GM12865 (cell line): ENCODE measurements around the gene OTP.
A peak's percentile ranks its signal among the peaks of the same experiment; 100 is the strongest.

Experiments used
- DNase-seq: peaks from one replicate; pipeline ENCODE4 v3.0.0; 2010; ENCODE audit warnings: low read depth
- H3K4me3 ChIP-seq: 2 replicates; pipeline ENCODE4 v1.5.1; 2011; ENCODE audit warnings: mild to moderate bottlenecking, low read depth, low read length, control low read depth
- CTCF ChIP-seq: IDR thresholded peaks from 2 replicates; pipeline ENCODE4 v1.5.1; 2011; ENCODE audit warnings: low read length, control low read depth, low read depth, inconsistent platforms; ENCODE audit not compliant: insufficient read depth; ENCODE audit errors: missing control alignments

OTP gene

GRCh38 chr5:77640589-77641396 is 2.3 kb upstream of the OTP start:
- DNase-seq, result no peak

GRCh38 chr5:77638763-77639671 is 504 bp upstream of the OTP start:
- no peak overlapping the region; the same call in 1 of the 2 replicates for H3K4me3 ChIP-seq
- DNase-seq, result peak; percentile 47
- TF ChIP-seq CTCF, result no peak

More at GRCh38 chr5:77640589-77641396, 2.3 kb upstream of the OTP start:
- no peak for TF ChIP-seq CTCF
- no peak overlapping the region for H3K4me3 ChIP-seq

DNA sequence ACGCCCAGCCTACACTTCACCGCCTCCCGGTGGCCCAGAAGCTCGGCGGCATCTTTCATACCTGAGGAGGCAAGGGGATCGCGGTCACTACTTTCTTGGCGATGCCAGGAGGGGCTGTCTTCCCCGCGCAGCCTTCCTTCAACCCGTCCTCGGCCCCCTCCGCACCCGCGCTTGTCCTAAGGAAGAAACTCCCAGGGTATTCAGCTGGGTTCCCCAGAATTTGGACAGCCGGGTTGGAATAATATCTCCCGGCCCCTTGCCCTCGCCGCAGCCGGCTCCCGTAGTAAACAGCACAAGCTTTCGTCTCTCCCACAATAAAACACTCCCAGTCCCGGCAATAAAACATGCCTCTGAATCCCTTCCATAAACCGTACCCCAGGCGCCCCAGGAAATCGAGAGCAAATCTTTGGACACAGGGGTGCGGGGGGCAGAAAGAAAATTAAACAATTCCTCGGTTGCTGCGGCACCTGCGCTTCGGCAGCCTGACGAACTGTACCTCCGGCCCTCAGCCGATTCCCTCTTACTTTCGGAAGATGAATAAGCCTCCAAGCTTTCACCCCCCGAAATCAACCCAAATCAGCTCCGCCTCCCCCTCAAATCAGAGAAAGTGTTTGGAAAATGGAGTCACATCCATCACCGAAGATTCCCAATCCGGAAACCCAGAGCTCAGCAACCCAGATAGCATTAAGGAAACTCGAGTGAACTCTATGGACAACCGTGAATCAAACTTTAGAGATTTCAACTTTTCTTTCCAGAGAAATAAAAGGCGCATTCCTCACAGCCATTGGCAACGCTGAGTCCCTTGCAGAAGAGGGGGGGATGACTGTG is 1.1 kb downstream of the OTP start:
- peak overlapping the region; percentile 28 for H3K4me3 ChIP-seq
- TF ChIP-seq CTCF, result no peak

DNA sequence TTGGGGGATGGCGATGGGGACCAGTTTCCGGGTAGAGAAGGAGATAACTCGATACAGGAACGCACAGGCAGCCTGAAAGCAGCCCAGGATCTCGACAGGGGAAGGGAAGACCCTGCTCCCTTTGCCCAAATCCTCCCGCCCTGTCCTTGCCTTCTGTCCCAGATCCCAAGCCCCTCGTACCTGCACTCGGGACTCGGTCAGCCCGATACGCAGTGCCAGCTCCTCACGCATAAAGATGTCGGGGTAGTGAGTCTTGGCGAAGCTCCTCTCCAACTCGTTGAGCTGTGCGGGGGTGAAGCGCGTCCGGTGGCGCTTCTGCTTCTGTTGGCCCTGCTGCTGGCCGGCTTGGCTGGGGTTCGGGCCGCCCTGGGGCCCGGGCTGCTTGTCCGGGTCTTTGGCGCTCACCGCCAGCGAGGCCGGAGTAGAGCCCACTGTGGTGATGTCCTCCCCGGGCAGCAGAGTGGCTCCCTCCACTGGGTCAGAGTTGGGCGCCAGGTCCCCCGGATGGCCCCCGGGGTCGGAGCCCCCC is 1.8 kb downstream of the OTP start:
- no peak for DNase-seq
- H3K4me3 ChIP-seq, result no peak overlapping the region
- no peak for TF ChIP-seq CTCF

More for the DNA sequence above, 1.1 kb downstream of the OTP start:
- no peak for DNase-seq

DNA sequence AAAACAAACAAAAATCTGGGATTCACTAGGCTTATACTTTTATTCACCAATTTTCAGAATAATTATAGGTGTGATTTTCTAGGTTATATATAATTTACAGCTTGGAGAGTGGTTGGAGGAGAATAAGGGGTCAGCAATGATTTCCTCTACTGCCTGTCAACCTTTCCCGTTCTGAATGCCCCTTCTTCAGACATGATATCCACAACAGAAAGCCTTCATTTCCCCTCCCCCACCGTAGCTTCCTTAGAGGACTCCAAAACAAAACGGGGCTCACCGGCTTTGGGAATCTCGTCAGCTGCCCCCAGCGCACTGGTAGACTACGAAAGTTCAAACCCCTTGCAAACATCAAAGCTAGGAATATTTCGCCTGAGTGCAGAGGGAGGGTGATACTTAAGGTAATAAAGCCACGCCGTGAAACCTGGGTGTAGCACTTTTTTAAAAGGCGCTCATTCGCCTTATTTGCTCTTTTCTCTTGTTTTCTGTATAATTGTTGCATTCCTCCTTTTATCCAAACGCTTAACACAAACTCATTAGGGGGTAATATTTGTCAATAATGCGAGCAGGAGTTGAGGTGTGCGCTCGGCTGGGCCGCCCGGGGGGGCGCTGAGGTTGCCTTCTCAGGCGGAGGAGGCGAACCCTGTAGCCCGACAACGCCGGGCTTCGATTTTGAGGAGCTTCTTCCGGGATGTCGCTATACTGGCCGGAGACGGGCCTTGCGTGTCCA is 2.4 kb downstream of the OTP start:
- TF ChIP-seq CTCF, result no peak
- H3K4me3 ChIP-seq, result no peak overlapping the region
- no peak for DNase-seq
